Measurements from ENCODE around the gene RING1.

The RING1 gene

GRCh38 chr6:33171880-33172687 lies 36.2 kb upstream of the RING1 start:
- no peak for DNase-seq (ENCODE audit: low read depth in 2 of 2)

DNA sequence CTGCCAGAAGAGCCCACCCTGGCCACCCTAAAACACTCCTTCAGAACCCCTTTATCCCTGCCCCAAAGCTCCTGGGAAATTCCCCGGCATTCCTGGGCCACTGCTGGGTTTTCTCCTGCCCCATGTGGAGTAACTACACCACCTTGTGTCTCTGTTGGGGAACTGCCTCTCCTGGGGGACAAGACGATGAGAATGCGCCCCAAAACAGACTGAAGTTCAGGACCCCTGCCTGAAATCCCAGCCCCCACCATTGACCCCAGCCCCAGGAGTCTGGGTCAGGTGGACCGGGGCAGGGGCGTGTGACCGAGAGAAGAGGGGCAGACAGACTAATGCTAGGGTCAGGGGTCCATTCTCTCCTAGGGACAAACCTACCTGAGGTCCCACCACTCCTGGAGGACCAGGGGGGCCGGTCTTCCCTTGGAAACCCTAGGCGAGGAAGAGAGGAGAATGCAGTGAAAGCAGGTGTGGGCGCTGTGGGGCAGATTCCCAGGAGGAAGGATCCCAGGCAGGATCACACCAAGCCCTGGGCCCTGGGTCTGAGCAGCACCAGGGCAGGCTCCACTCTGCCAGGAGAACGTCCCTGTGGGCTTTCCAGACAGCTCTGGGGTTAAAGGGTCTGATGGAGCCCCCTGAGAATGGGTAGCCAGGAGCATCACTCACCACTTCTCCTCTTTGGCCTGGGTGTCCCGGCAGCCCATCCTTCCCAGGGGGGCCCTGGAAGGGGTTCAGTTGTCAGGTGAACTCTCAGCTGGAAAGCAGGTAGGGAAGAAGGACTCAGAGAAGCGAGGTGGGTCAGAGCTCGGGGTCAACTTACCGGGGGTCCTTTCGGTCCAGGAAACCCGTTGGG lies 35.4 kb upstream of the RING1 start:
- DNase-seq (ENCODE audit: low read depth in 2 of 2): no peak

DNA sequence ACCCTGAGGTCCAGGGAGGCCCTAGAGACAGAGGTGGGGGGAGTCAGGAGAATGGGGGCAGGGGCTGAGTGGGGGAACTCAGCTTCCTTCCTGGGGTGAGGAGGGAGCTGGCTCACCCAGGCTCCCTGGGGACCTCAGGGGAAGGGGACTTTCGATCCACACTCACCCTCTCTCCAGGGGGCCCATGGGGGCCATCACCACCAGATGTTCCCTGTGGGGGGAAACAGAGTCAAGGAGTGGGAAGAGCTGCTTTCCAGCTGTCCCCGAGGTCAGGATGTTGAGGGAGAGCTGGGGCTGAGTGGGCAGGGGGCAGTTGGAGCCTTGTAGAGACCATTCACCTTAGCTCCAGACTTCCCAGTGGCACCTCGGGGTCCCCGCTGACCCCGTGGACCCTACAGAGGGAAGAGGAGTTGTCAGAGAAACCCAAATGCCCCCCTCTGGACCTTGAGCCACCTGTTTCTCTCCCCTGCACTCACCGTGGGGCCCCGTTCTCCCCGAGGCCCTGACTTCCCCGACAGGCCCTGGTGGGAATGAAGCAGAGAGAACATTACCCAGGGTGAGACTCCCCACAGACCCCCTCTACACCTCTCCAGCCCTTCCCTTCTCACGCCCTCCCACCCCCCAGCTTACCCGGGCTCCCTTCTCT lies 34.6 kb upstream of the RING1 start:
- no peak for DNase-seq (ENCODE audit: low read depth in 2 of 2)

DNA sequence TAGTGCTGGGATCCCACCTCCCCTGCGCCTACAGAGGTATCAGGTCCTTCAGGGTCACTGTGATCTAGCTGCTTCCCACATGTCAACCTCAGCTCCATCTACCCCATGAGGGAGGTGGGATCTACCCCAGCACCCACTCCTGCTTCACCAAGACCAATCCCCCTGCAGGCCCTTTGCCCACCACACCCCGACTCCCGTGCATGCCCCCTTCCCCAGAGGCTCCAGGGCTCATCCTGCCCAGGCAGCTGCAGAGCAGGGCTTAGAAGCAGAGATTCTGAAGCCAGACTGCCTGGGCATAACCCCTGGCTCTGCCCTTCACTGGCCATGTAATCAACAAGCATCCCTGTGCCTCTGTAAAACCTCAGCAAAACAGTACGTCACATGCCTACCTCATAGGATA lies 33.5 kb upstream of the RING1 start:
- DNase-seq (ENCODE audit: low read depth in 2 of 2): no peak

DNA sequence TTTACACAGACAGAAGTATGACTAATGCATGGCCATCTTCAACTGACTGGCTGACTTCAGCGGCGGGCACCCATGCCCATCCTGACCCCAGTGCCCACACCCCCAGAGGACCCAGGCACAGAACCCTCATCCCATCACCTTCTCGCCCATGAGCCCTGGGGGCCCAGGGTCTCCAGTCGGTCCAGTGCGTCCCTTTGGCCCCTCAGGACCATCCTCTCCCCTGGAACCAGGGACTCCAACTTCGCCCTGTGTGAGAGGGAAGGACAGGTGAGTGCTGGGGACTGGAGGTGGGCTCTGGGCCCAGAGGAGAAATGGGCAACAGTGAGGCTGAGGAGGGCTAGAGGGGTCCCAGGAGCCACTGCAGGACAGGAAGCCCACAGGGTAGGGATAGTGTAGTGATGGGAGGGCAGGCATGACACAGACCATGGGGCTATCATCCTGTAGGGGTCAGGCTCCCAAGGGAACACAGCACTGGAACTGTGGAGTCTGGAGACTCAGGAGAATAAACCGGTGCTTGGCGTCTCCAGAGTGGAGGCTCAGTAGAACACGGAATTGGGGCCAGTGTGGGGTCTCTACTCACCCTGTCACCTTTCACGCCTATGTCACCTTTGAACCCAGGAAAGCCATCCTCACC lies 32.7 kb upstream of the RING1 start:
- no peak for DNase-seq (ENCODE audit: low read depth in 2 of 2)

- DNase-seq (ENCODE audit: low read depth in 2 of 2): no peak
Measured at GRCh38 chr6:33176906-33177305, 31.4 kb upstream of the RING1 start.

DNA sequence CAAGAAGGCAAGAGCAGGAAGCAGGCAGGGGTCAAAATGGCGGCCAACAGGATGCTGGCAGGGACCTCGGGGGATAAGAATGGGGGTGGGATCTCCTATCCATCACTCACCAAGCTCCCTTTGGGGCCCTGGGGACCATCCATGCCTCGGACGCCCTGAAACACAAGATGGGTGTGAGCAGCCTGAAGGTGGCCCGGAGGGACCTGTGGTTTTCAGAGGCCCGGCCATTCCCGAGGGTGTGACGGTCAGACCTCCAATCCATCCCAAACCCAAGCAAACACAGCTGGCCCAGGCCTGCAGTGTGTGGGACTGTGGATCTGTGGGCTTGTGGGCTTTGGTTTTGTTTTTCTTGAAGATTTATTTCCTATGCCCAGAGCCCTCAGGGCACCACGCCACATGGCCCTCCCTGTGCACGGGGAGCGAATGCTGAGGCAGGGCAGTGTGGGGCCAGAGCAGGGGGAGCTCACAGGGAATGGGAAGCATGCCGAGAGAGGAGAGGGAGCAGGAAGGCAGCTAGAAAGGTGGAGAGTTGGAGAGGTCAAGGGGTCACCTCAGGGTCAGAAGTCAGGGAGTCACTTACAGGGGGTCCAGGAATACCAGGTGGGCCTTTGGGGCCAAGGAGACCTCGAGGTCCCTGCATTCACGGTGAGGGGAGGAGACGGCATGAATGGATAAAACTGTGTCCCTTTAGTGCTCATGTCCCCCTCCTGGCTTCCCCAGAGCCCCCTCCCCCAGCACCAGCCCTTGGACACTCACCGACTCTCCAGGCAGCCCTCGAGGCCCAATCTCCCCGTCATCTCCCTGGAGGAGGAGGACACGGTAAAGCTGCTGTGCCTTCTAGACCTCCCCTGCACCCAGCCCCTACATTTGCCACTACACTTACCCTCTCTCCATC lies 30.5 kb upstream of the RING1 start:
- DNase-seq (ENCODE audit: low read depth in 2 of 2): no peak

DNA sequence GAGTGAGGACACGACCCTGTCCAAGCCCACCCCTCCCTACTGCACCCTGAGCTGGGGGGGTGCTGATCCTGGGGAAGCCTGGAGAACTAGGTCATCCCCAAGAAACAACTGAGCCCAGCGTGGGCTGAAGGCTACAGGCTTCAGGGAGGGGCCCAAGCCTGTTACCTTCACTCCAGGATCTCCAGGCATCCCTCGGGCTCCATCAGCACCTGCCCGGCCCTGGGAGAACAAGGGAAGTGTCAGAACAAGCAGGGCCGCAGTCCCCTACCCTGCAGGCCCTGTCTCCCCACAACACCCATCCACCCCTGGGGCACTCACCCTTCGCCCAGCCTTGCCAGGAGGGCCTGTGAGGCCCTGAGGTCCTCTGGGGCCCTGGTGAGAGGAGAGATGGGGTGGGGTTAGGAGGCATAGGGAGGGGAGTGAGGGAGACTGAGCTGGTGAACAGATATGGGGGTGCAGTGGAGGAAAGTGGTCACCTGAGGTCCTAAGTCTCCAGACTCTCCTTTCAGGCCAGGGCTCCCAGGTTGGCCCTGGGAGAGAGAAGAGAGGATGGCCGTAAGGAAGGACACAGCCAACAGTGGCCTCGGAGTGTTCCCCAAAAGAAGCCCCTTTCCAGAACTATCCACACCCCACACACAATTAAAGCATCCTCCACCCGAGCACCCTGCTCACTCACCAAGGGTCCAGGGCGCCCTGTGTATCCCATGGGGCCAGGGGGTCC lies 29.4 kb upstream of the RING1 start:
- no peak for DNase-seq (ENCODE audit: low read depth in 2 of 2)

DNA sequence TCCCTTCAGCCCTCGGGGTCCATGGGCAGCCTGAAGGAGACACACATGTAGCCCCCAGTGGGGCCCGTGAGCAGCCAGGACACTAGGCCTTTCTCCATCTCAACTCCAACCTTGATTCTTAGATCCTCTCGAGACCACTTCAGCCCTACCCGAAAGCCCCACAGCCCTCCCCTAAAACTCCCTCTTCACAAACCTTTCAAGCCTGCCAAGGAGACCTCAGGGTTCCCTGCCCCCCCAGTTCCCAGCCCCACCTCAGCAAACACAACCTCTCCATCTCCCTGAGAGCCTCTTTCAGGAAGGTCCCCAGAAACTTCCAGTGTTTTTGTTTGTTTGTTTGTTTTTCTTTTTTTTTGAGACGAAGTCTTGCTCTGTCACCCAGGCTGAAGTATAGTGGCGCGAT lies 27.2 kb upstream of the RING1 start:
- DNase-seq (ENCODE audit: low read depth in 2 of 2): no peak

DNA sequence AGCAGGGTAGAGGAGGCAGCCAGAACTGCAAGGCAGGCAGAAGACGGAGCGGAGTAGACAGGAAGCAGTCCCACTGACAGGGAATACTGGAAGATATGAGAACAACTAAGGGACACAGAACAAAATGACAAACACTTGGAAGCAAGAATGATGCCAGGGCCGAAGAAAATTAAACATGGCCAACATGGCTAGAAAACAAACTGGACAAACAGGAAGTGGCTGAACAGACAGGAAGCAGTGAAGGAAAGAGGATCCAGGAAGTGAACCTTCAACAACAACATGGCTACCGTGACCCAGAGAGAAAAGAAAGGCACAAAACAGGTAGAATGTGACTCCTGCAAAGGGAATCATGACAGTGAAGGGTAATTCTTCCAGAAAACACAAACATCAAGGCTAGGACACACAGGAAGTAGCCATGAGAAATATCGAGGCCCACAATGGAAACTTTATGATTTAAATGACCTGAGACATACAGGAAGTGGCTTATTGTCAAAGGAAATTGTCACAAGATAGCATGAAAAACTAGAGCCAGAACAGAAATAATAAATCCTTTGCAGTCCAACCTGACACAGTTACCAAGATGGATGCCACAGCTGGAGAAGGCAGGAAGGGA lies 25.1 kb upstream of the RING1 start:
- DNase-seq (ENCODE audit: low read depth in 2 of 2): no peak

GRCh38 chr6:33185190-33185589 lies 23.1 kb upstream of the RING1 start:
- DNase-seq (ENCODE audit: low read depth in 2 of 2): no peak

GRCh38 chr6:33185654-33186187 lies 22.6 kb upstream of the RING1 start:
- no peak for DNase-seq (ENCODE audit: low read depth in 2 of 2)

DNA sequence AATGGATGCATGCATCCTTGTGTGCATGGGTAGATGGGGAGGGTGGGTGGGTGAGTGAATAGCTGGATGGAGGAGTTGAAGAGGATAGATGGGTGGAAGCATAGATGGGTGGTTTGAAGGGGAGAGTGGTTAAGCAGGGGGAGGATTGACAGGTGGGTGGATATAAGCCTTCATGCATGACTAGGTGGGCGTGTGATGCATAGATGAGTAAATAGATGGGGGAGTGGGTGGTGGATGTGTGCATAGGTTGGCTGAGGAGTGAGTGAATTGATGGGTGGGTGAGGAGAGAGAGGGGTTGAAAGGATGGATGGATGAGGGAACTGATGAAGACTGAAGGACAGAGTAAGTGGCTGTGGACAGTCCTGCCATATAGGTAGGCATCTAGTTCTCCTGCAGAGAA lies 20.5 kb upstream of the RING1 start:
- DNase-seq (ENCODE audit: low read depth in 2 of 2): no peak

- DNase-seq (ENCODE audit: low read depth in 2 of 2): no peak
Measured at GRCh38 chr6:33189164-33189563, 19.1 kb upstream of the RING1 start.

- DNase-seq (ENCODE audit: low read depth in 2 of 2): no peak
Measured at GRCh38 chr6:33189625-33190448, 18.5 kb upstream of the RING1 start.

- DNase-seq (ENCODE audit: low read depth in 2 of 2): no peak
Measured at GRCh38 chr6:33190504-33191107, 17.7 kb upstream of the RING1 start.

- no peak for DNase-seq (ENCODE audit: low read depth in 2 of 2)
Measured at GRCh38 chr6:33191383-33192104, 16.8 kb upstream of the RING1 start.
